K562 (cell line): ENCODE measurements around the gene MRPL40. TPM values are rescaled to one million over a fixed set of nuclear protein-coding genes. Genes with fewer than 3 reads are reported as not detected.
A peak's percentile ranks its signal among the peaks of the same experiment; 100 is the strongest.

ENCODE experiments used
- CBFB ChIP-seq: sonication (generic); formaldehyde crosslinking; IDR thresholded peaks from 2 replicates; pipeline ENCODE4 v1.4.0; 2020; ENCODE audit warnings: mild to moderate bottlenecking, missing genetic modification reagents
- CHD2 ChIP-seq: IDR thresholded peaks from 2 replicates; pipeline ENCODE4 v1.6.1; 2011; ENCODE audit warnings: low read depth, low read length
- CREB1 ChIP-seq, 2 experiments: sonication (generic) in 1 of 2; formaldehyde crosslinking in 1 of 2; IDR thresholded peaks; 2 replicates each; pipeline versions ENCODE4 v1.6.1 to v1.8.0; 2012 to 2022; ENCODE audit warnings: inconsistent platforms in 1 of 2, mild to moderate bottlenecking in 1 of 2, missing genetic modification reagents in 1 of 2, moderate library complexity in 1 of 2
- FOXA1 ChIP-seq: fragments of 450-650 bp; IDR thresholded peaks from 2 replicates; pipeline ENCODE4 v1.6.1; 2016; ENCODE audit warnings: mild to moderate bottlenecking, borderline replicate concordance
- MAFK ChIP-seq: IDR thresholded peaks from 2 replicates; pipeline ENCODE4 v1.6.1; 2011; ENCODE audit warnings: low read length, improper control_type of control experiment
- SIN3B ChIP-seq: fragments of 450-650 bp; IDR thresholded peaks from 2 replicates; pipeline ENCODE4 v1.6.1; 2017; ENCODE audit warnings: low read depth, mild to moderate bottlenecking, moderate library complexity
- ZNF644 ChIP-seq: fragments of 200-800 bp; sonication (Bioruptor generic); IDR thresholded peaks from 2 replicates; pipeline ENCODE4 v1.6.1; 2016; ENCODE audit warnings: low read depth, missing genetic modification characterization, missing compliant biosample characterization
- polyA plus RNA-seq, 8 experiments: library from polyadenylated mRNA; depleted of rRNA in 4 of 8; stranded (reverse) in 5 of 8; unstranded in 3 of 8; fragments of >200 nt; fragmentation: Nextera tagmentation in 2 of 8; fragmentation: Illumina TruSeq in 1 of 8; extraction: Ambion mirVana in 2 of 8; extraction: Trizol in 1 of 8; gene quantifications; 2 replicates each; pipeline versions ENCODE4 v1.2.1 to v1.2.3, GENCODE V29; 2011 to 2014; ENCODE audit warnings: inconsistent platforms in 1 of 8, missing spikeins in 1 of 8
- total RNA-seq, 7 experiments: library from RNA; depleted of rRNA in 6 of 7; stranded (reverse); fragments of >200 nt in 6 of 7; fragmentation: Illumina TruSeq in 2 of 7; extraction: Trizol in 2 of 7; gene quantifications; 2 replicates each; pipeline versions ENCODE4 v1.2.1 to v1.2.3, GENCODE V29; 2011 to 2021; ENCODE audit warnings: low replicate concordance in 1 of 7
- TF ChIP-seq, protein P1 (sequence below): fragments of 250-450 bp; sonication (Bioruptor Pico); IDR thresholded peaks from 2 replicates; pipeline ENCODE4 v1.5.1; 2021; ENCODE audit warnings: mild to moderate bottlenecking
- TF ChIP-seq, protein P2 (sequence below): fragments of 450-650 bp; IDR thresholded peaks from 2 replicates; pipeline ENCODE4 v1.7.1; 2018; ENCODE audit warnings: mild to moderate bottlenecking, low read depth; ENCODE audit not compliant: partially characterized antibody
- TF ChIP-seq, protein P3 (sequence below): fragments of 450-650 bp; formaldehyde crosslinking; IDR thresholded peaks from 2 replicates; pipeline ENCODE4 v1.4.0; 2022; ENCODE audit warnings: mild to moderate bottlenecking, moderate library complexity
- TF ChIP-seq, protein P4 (sequence below): fragments of 200-800 bp; sonication (Bioruptor generic); IDR thresholded peaks from 2 replicates; pipeline ENCODE4 v1.6.1; 2016; ENCODE audit warnings: missing genetic modification characterization, missing compliant biosample characterization
- TF ChIP-seq, protein P5 (sequence below): sonication (generic); formaldehyde crosslinking; IDR thresholded peaks from 2 replicates; pipeline ENCODE4 v1.8.0; 2022; ENCODE audit warnings: missing genetic modification reagents, mild to moderate bottlenecking, moderate library complexity, borderline replicate concordance
- TF ChIP-seq, protein P6 (sequence below): fragments of 450-650 bp; formaldehyde crosslinking; IDR thresholded peaks from 2 replicates; pipeline ENCODE4 v1.4.0; 2022; ENCODE audit warnings: missing genetic modification characterization

MRPL40 gene
- total and polyA plus RNA-seq, 9 of the 15 experiments (the other 6 are each of a cell fraction or from before 2014, with no cell fraction given) = 132 to 652 (median 208) TPM

DNA sequence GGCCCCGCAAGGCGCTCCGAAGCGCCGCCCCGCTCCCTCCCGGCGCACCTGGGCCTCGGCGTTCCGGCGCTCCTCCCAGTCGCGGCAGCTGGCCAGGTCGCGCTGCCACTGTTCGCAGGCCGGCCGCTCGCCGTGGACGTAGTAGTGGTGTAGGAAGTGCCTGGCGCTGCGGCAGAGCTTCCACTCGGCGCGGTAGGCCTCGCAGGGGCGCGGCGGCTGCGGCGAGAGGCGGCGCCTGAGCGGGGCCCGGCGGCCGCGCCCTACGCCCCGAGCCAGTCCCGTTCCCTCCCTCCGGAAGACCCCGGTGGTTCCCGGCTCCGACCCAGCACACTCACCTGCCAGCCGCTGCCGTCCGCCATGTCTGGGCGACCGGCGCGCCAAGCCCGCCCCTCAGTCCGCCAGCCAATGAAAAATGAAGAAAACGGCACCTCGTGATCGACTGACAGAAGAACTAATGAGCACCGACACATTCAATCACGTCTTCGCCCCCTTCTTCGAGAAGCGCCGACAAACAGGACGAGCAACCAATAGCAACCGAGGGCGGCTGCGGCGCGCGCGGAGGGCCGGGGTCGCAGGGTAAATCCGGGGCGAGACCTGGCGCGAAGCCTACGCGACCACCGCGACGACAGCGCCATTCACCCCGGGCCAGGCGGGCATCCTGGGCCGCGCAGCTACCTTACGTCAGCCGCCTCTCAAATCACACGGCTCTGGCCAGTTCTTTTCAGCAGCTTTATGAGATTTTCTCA is 15.2 kb downstream of the MRPL40 start, which contains the start of gene C22orf39 (continued):
- TF ChIP-seq, protein P1, sequence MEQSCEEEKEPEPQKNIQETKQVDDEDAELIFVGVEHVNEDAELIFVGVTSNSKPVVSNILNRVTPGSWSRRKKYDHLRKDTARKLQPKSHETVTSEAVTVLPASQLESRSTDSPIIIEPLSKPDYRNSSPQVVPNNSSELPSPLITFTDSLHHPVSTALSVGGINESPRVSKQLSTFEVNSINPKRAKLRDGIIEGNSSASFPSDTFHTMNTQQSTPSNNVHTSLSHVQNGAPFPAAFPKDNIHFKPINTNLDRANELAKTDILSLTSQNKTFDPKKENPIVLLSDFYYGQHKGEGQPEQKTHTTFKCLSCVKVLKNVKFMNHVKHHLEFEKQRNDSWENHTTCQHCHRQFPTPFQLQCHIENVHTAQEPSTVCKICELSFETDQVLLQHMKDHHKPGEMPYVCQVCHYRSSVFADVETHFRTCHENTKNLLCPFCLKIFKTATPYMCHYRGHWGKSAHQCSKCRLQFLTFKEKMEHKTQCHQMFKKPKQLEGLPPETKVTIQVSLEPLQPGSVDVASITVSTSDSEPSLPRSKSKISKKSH (CRISPR knock-in tag) = peak; percentile 82
- TF ChIP-seq, protein P2, sequence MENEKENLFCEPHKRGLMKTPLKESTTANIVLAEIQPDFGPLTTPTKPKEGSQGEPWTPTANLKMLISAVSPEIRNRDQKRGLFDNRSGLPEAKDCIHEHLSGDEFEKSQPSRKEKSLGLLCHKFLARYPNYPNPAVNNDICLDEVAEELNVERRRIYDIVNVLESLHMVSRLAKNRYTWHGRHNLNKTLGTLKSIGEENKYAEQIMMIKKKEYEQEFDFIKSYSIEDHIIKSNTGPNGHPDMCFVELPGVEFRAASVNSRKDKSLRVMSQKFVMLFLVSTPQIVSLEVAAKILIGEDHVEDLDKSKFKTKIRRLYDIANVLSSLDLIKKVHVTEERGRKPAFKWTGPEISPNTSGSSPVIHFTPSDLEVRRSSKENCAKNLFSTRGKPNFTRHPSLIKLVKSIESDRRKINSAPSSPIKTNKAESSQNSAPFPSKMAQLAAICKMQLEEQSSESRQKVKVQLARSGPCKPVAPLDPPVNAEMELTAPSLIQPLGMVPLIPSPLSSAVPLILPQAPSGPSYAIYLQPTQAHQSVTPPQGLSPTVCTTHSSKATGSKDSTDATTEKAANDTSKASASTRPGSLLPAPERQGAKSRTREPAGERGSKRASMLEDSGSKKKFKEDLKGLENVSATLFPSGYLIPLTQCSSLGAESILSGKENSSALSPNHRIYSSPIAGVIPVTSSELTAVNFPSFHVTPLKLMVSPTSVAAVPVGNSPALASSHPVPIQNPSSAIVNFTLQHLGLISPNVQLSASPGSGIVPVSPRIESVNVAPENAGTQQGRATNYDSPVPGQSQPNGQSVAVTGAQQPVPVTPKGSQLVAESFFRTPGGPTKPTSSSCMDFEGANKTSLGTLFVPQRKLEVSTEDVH = peak; percentile 86
- TF ChIP-seq CREB1 (IDR thresholded peaks at IDR 0.05) = peak; percentile 86
- TF ChIP-seq CREB1 (CRISPR knock-in tag; IDR thresholded peaks at IDR 0.05) = no peak
- TF ChIP-seq, protein P3, sequence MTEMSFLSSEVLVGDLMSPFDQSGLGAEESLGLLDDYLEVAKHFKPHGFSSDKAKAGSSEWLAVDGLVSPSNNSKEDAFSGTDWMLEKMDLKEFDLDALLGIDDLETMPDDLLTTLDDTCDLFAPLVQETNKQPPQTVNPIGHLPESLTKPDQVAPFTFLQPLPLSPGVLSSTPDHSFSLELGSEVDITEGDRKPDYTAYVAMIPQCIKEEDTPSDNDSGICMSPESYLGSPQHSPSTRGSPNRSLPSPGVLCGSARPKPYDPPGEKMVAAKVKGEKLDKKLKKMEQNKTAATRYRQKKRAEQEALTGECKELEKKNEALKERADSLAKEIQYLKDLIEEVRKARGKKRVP = peak; percentile 80
- no peak for TF ChIP-seq SIN3B
- no peak for TF ChIP-seq FOXA1
- TF ChIP-seq, protein P4, sequence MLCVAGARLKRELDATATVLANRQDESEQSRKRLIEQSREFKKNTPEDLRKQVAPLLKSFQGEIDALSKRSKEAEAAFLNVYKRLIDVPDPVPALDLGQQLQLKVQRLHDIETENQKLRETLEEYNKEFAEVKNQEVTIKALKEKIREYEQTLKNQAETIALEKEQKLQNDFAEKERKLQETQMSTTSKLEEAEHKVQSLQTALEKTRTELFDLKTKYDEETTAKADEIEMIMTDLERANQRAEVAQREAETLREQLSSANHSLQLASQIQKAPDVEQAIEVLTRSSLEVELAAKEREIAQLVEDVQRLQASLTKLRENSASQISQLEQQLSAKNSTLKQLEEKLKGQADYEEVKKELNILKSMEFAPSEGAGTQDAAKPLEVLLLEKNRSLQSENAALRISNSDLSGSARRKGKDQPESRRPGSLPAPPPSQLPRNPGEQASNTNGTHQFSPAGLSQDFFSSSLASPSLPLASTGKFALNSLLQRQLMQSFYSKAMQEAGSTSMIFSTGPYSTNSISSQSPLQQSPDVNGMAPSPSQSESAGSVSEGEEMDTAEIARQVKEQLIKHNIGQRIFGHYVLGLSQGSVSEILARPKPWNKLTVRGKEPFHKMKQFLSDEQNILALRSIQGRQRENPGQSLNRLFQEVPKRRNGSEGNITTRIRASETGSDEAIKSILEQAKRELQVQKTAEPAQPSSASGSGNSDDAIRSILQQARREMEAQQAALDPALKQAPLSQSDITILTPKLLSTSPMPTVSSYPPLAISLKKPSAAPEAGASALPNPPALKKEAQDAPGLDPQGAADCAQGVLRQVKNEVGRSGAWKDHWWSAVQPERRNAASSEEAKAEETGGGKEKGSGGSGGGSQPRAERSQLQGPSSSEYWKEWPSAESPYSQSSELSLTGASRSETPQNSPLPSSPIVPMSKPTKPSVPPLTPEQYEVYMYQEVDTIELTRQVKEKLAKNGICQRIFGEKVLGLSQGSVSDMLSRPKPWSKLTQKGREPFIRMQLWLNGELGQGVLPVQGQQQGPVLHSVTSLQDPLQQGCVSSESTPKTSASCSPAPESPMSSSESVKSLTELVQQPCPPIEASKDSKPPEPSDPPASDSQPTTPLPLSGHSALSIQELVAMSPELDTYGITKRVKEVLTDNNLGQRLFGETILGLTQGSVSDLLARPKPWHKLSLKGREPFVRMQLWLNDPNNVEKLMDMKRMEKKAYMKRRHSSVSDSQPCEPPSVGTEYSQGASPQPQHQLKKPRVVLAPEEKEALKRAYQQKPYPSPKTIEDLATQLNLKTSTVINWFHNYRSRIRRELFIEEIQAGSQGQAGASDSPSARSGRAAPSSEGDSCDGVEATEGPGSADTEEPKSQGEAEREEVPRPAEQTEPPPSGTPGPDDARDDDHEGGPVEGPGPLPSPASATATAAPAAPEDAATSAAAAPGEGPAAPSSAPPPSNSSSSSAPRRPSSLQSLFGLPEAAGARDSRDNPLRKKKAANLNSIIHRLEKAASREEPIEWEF (CRISPR knock-in tag) = no peak
- peak; percentile 10 for TF ChIP-seq MAFK
- no peak for TF ChIP-seq ZNF644
- peak; percentile 90 for TF ChIP-seq CHD2
- TF ChIP-seq, protein P5, sequence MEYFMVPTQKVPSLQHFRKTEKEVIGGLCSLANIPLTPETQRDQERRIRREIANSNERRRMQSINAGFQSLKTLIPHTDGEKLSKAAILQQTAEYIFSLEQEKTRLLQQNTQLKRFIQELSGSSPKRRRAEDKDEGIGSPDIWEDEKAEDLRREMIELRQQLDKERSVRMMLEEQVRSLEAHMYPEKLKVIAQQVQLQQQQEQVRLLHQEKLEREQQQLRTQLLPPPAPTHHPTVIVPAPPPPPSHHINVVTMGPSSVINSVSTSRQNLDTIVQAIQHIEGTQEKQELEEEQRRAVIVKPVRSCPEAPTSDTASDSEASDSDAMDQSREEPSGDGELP = no peak
- TF ChIP-seq CBFB (CRISPR knock-in tag) = no peak
- TF ChIP-seq, protein P6, sequence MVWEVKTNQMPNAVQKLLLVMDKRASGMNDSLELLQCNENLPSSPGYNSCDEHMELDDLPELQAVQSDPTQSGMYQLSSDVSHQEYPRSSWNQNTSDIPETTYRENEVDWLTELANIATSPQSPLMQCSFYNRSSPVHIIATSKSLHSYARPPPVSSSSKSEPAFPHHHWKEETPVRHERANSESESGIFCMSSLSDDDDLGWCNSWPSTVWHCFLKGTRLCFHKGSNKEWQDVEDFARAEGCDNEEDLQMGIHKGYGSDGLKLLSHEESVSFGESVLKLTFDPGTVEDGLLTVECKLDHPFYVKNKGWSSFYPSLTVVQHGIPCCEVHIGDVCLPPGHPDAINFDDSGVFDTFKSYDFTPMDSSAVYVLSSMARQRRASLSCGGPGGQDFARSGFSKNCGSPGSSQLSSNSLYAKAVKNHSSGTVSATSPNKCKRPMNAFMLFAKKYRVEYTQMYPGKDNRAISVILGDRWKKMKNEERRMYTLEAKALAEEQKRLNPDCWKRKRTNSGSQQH = no peak
